B cell (primary cell): ENCODE results near the gene CCM2. TPM values are rescaled to one million over a fixed set of nuclear protein-coding genes. Genes with fewer than 3 reads are reported as not detected.

Source experiments
- ATAC-seq: fragments of 200-7000 bp; cut with Tn5 transposase; one replicate; pipeline ENCODE4 v1.10.0; 2021; ENCODE audit warnings: low read depth, mild to moderate bottlenecking, moderate number of reproducible peaks, moderate library complexity
- CTCF ChIA-PET: fragments of 350-600 bp; sonication (Branson Sonifier 250); formaldehyde crosslinking; loops from one replicate; lab custom pipeline; 2021; ENCODE audit warnings: antibody characterized with exemption, inconsistent platforms; lab: Charles Lee
- POLR2A ChIA-PET: fragments of 350-600 bp; sonication (Branson Sonifier 250); formaldehyde crosslinking; loops from one replicate; lab custom pipeline; 2021; ENCODE audit warnings: antibody characterized with exemption; lab: Charles Lee
- DNase-seq: peaks from one replicate; pipeline ENCODE4 v3.0.0; 2013
- H2AFZ ChIP-seq: 2 replicates; pipeline ENCODE4 v1.6.1; 2012; ENCODE audit warnings: mild to moderate bottlenecking, low read depth, low read length; ENCODE audit not compliant: insufficient read depth, poor library complexity, severe bottlenecking
- H3K27ac ChIP-seq, 2 donors: 1 replicate in 1 of 2; 2 replicates in 1 of 2; pipeline ENCODE4 v1.5.1; 2012 to 2013; ENCODE audit warnings: low read length in 2 of 2, mild to moderate bottlenecking in 2 of 2, moderate library complexity in 1 of 2
- H3K27me3 ChIP-seq, 4 experiments: fragments of 200-600 bp in 1 of 4; sonication (generic) in 1 of 4; replicated peaks in 1 of 4; 1 replicate in 2 of 4; 2 replicates in 2 of 4; pipeline versions ENCODE4 v1.6.1 to v1.7.0; 2013 to 2016; ENCODE audit warnings: low read length in 3 of 4, mild to moderate bottlenecking in 2 of 4, mixed read lengths in 1 of 4, moderate library complexity in 1 of 4; ENCODE audit not compliant: insufficient read depth in 4 of 4, control insufficient read depth in 3 of 4; ENCODE audit errors: control extremely low read depth in 1 of 4
- H3K36me3 ChIP-seq, 2 experiments: replicated peaks in 1 of 2; 1 replicate in 1 of 2; 2 replicates in 1 of 2; pipeline versions ENCODE4 v1.6.1 to v1.7.1; 2013; ENCODE audit warnings: low read length in 1 of 2; ENCODE audit not compliant: insufficient read depth in 2 of 2, control insufficient read depth in 1 of 2; ENCODE audit errors: control extremely low read depth in 1 of 2, extremely low read depth in 1 of 2
- H3K4me1 ChIP-seq, 2 donors: fragments of 200-600 bp in 1 of 2; sonication (generic) in 1 of 2; 1 replicate in 1 of 2; 2 replicates in 1 of 2; pipeline versions ENCODE4 v1.5.1 to v1.6.1; 2013 to 2017; ENCODE audit warnings: low read length in 2 of 2; ENCODE audit not compliant: control insufficient read depth in 2 of 2, insufficient read depth in 2 of 2
- H3K4me2 ChIP-seq: replicated peaks from 2 replicates; pipeline ENCODE3; 2012; ENCODE audit warnings: mild to moderate bottlenecking, low read depth, low read length; ENCODE audit not compliant: poor library complexity, severe bottlenecking
- H3K4me3 ChIP-seq, 5 experiments: fragments of 200-600 bp in 1 of 5; sonication (generic) in 1 of 5; 1 replicate in 3 of 5; 2 replicates in 2 of 5; pipeline versions ENCODE4 v1.5.1 to v1.7.0; 2011 to 2016; ENCODE audit warnings: low read length in 4 of 5, mild to moderate bottlenecking in 4 of 5, low read depth in 2 of 5, control low read depth in 1 of 5, moderate library complexity in 1 of 5; ENCODE audit not compliant: insufficient read depth in 1 of 5; ENCODE audit errors: control extremely low read depth in 1 of 5, extremely low read depth in 1 of 5
- H3K79me2 ChIP-seq: fragments of 200-600 bp; sonication (generic); one replicate; pipeline ENCODE4 v1.6.0; 2016; ENCODE audit warnings: low read length; ENCODE audit not compliant: control insufficient read depth, insufficient read depth
- H3K9ac ChIP-seq: fragments of 200-600 bp; sonication (generic); 2 replicates; pipeline ENCODE4 v1.6.1; 2017; ENCODE audit warnings: mild to moderate bottlenecking, low read length, moderate library complexity
- H3K9me3 ChIP-seq, 3 donors: one replicate each; pipeline versions ENCODE4 v1.6.1 to v1.7.1; 2013; ENCODE audit warnings: low read length in 2 of 3; ENCODE audit not compliant: control insufficient read depth in 2 of 3, insufficient read depth in 1 of 3; ENCODE audit errors: control extremely low read depth in 1 of 3
- H4K20me1 ChIP-seq: 2 replicates; pipeline ENCODE4 v1.6.0; 2012; ENCODE audit warnings: mild to moderate bottlenecking, low read length; ENCODE audit not compliant: insufficient read depth, control insufficient read depth, poor library complexity, severe bottlenecking
- H3K27ac Mint-ChIP-seq: one replicate; pipeline ENCODE4 v1.8.0; 2021; ENCODE audit warnings: mixed read lengths
- H3K27me3 Mint-ChIP-seq: one replicate; pipeline ENCODE4 v1.8.0; 2021; ENCODE audit warnings: mixed read lengths
- H3K4me1 Mint-ChIP-seq: one replicate; pipeline ENCODE4 v1.8.0; 2021; ENCODE audit warnings: mixed read lengths
- H3K4me3 Mint-ChIP-seq: one replicate; pipeline ENCODE4 v1.8.0; 2021; ENCODE audit warnings: mixed read lengths
- H3K9me3 Mint-ChIP-seq: one replicate; pipeline ENCODE4 v1.8.0; 2022; ENCODE audit warnings: mixed read lengths; ENCODE audit not compliant: insufficient read depth
- EZH2 ChIP-seq: IDR thresholded peaks from 2 replicates; pipeline ENCODE4 v1.6.1; 2012; ENCODE audit warnings: borderline replicate concordance, low read depth, mild to moderate bottlenecking, moderate library complexity, low read length; ENCODE audit not compliant: insufficient read depth, poor library complexity, severe bottlenecking
- whole genome bisulfite sequencing: methylation state at CpG from one replicate; pipeline ENCODE4 v1.1.5; 2013; ENCODE audit warnings: missing lambda C conversion rate; ENCODE audit not compliant: insufficient coverage; 5-methylcytosine and 5-hydroxymethylcytosine counted together
- intact Hi-C: fragments of 100-400 bp; cut with micrococcal nuclease; formaldehyde crosslinking; loops from one replicate; pipeline ENCODE4 v1.10.0; 2022
- polyA plus RNA-seq: library from polyadenylated mRNA; depleted of rRNA; stranded (reverse); fragments of >200 nt; gene quantifications from 2 replicates; pipeline ENCODE4 v1.2.3, GENCODE V29; 2012
- total RNA-seq, 2 donors: library from RNA; stranded (reverse); fragments of 120-200 nt in 1 of 2; gene quantifications; 1 replicate in 1 of 2; 2 replicates in 1 of 2; pipeline versions ENCODE4 v1.2.3 to v1.2.4, GENCODE V29; 2013 to 2022
- TF ChIP-seq, protein P1 (sequence below): fragments of 200-600 bp; IDR thresholded peaks from one replicate; pipeline ENCODE4 v1.8.0; 2022; ENCODE audit warnings: antibody characterized with exemption, mild to moderate bottlenecking

CCM2 gene
- total and polyA plus RNA-seq, 2 donors (not counting 1 experiment from before 2014, with no cell fraction given), result 150 to 201 TPM

- ATAC-seq (no peak), DNase-seq (no peak)
- CTCF ChIA-PET, result interaction anchor here (0.5 to 1.5 kb wide), 2 partner anchors 45 to 63 kb away, joined by 3 to 4 read pairs; no protein-coding TSS in a partner anchor
- no peak overlapping the region for H2AFZ ChIP-seq
- Mint-ChIP-seq H3K4me1 (peaks cover 42% of the 10 kb centered on the region), H3K27ac (peak overlapping the region; percentile 46), H3K4me3 (no peak overlapping the region), H3K9me3 (no peaks in the 10 kb centered on the region), H3K27me3 (no peaks in the 10 kb centered on the region)
- H4K20me1 ChIP-seq, result peaks cover 100% of the 10 kb centered on the region
- H3K9ac ChIP-seq, result no peak overlapping the region
- intact Hi-C loops, result loop anchor here (10.0 kb wide), 1 partner anchor 61 kb away; the partner anchor contains the start of gene CCM2
- no peak overlapping the region for H3K4me2 ChIP-seq
- POLR2A ChIA-PET, result interaction anchor here (1.1 kb wide), 1 partner anchor 66 kb away, joined by 3 read pairs; no protein-coding TSS in a partner anchor
- H3K4me3 ChIP-seq, result no peak overlapping the region
- TF ChIP-seq, protein P1, sequence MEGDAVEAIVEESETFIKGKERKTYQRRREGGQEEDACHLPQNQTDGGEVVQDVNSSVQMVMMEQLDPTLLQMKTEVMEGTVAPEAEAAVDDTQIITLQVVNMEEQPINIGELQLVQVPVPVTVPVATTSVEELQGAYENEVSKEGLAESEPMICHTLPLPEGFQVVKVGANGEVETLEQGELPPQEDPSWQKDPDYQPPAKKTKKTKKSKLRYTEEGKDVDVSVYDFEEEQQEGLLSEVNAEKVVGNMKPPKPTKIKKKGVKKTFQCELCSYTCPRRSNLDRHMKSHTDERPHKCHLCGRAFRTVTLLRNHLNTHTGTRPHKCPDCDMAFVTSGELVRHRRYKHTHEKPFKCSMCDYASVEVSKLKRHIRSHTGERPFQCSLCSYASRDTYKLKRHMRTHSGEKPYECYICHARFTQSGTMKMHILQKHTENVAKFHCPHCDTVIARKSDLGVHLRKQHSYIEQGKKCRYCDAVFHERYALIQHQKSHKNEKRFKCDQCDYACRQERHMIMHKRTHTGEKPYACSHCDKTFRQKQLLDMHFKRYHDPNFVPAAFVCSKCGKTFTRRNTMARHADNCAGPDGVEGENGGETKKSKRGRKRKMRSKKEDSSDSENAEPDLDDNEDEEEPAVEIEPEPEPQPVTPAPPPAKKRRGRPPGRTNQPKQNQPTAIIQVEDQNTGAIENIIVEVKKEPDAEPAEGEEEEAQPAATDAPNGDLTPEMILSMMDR, result no peak
- TF ChIP-seq EZH2, result no peak
- peaks cover 16 to 20% of the 10 kb centered on the region in 2 donors for H3K4me1 ChIP-seq
- no peaks in the 10 kb centered on the region for H3K27me3 ChIP-seq
- peaks cover 90% of the 10 kb centered on the region for H3K79me2 ChIP-seq
- H3K36me3 ChIP-seq, result peaks cover 0 to 93% of the 10 kb centered on the region in 2 experiments
- WGBS, result 97% methylated on average over 9 of the region's 12 CpGs
- H3K9me3 ChIP-seq, result no peaks in the 10 kb centered on the region
- no peak overlapping the region for H3K27ac ChIP-seq
Measured at GRCh38 chr7:45065031-45065995, 65.3 kb downstream of the CCM2 start.
